Measurements from ENCODE around the gene ERLEC1.
"Not testable (repeated sequence)": the region's sequence is repeated elsewhere in the genome, so short reads cannot be mapped to it uniquely, and the experiment has no call there.

ERLEC1 gene

DNA sequence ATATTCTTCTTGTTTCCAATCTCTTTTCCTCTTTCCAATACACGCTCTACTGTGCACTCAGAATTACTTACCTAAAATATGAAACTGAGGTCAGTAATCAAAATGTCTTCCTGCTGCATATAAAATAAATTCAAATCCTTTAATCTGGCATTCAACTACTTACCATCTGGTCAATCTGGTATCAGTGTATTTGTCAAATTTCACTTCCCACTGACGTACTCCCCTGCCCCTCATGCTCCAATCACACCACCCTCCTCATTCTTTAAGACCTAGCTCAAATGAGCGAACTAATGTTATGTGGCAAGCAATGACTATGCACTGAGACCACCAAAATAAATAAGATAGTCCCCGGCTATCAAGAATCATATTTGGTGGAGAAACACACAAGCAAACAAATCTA is 6.8 kb upstream of the ERLEC1 start:
- H3K4me3 ChIP-seq (ENCODE audit: low read depth, low read length), result no peak overlapping the region

DNA sequence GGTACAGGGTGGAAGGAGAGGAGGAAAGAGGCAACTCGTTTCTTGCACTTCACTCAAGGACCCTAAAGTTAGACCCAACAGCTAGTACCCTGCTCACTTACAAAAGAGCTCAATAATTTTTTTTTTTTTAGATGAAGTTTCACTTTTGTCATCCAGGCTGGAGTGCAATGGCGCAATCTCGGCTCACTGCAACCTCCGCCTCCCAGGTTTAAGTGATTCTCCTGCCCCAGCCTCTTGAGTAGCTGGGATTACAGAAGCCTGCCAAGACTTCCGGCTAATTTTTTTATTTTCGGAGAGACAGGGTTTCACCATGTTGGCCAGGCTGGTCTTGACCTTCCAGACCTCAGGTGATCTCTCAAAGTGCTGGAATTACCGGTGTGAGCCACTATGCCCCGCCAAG is 4.2 kb upstream of the ERLEC1 start:
- no peak overlapping the region for H3K4me3 ChIP-seq (ENCODE audit: low read depth, low read length)

DNA sequence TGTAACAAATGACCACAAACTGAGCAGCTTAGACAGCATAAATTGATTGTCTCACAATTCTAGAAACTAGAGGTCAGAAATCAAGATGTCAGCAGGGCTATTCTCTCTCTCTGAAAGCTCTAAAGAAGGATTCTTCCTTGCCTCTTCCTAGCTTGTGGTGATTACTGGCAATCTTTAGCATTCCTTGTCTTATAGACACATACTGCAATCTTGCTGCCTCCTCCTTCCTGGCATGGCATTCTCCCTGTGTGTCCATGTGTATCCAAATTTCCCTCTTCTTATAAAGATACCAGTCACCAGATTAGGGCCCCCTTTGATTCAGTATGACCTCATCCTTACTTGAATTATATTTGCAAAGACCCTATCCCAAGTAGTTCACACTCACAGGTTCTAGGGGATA is 2.4 kb upstream of the ERLEC1 start:
- no peak overlapping the region for H3K4me3 ChIP-seq (ENCODE audit: low read depth, low read length)

DNA sequence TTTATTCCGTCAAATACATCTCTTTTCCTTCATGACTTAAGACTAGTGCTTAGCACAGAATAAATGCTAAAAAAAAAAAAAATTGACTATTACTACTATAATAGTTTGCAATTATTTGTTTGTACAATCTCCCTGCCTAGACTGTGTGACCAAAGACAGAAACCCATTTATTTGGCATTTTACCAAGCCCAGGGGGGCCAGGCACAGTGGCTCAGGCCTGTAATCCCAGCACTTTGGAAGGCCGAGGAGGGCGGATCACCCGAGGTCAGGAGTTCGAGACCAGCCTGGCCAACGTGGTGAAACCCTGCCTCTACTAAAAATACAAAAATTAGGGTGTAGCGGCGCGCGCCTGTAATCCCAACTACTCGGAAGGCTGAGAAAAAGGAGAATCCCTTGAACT is 1.5 kb upstream of the ERLEC1 start:
- peak overlapping the region; percentile 99 for H3K4me3 ChIP-seq (ENCODE audit: low read depth, low read length)

DNA sequence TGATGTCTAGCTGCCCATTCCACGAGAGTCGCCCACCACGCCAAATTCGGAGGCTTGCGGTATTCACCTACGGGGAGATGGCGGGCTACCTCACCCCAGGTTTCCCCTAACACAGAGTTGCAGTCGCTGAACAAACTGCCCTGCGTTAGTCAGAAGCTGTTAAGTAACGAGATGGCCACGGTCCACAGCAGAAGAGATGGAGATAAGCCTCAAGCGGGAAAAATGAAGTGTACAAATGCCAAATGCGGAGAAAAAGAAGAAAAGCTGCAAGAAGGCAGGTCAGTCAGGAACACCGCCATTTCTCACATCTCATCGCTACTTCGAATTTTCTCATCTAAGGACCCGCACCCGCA is 516 bp upstream of the ERLEC1 start:
- H3K4me3 ChIP-seq (ENCODE audit: low read depth, low read length), result peak overlapping the region; percentile 99

DNA sequence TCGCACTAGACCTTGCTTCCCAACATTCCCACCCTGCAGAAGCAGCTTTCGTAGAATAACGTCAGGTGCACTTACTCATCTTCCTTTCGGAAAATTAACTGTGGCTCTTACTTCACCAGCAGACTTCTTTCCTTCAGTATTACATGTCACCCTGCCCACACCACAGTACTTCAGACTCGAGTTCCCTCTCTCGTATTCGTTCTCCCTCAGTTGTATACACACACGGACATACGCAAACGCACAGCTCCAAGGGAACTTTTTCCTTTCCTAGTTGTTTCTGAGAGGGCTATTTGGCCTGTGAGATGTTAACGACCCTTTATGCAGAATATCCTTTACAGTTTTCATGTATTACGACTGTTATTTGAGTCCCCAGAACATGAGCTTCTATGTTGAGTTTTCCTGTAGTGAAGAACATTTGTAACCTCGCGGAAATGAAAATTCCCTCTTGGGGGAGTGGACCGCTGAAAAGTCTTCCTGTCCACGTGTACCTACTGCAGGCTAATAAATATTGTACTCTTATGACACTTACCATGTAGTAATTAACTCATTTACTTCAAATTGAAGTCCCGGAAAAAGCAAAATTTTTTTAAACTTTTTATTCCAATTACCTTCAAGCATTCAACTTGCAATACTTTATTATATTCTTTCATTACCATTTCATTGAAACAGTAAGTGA is 908 bp downstream of the ERLEC1 start:
- peak overlapping the region; percentile 99 for H3K4me3 ChIP-seq (ENCODE audit: low read depth, low read length)

DNA sequence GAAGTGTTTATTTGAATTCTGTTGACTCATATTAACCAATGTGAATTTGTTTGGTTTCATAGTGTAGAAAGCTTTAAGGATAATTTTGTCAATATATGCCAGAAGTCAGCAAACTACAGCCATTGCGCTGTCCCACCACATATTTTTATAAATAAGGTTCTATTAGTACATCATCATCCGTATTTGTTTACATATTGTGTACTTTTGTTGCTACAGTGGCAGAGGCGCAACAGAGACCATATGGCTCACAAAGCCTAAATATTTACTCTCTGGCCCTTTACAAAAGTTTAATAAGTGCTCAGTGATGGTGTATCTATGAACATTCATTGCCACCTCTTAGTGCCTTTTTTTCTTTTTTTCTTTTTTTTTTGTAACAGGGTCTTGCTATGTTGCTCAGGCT is 6.4 kb downstream of the ERLEC1 start:
- H3K4me3 ChIP-seq (ENCODE audit: low read depth, low read length), result no peak overlapping the region

DNA sequence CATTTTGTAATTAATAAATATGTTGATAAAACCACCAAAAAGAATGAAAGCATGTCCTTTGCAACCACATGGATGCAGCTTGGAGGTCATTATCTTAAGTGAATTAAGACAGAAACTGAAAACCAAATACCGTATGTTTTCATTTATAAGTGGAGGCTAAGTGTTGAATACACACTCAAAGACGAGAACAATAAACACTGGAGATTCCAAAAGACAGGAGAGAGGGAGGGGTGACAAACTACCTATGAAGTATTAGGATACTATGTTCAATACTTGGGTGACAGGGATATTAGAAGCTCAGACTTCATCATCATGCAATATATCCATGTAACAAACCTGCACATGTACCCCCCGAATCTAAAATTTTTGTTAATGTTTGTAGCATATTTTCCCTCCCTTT is 7.0 kb downstream of the ERLEC1 start:
- H3K4me3 ChIP-seq (ENCODE audit: low read depth, low read length), result no peak overlapping the region

DNA sequence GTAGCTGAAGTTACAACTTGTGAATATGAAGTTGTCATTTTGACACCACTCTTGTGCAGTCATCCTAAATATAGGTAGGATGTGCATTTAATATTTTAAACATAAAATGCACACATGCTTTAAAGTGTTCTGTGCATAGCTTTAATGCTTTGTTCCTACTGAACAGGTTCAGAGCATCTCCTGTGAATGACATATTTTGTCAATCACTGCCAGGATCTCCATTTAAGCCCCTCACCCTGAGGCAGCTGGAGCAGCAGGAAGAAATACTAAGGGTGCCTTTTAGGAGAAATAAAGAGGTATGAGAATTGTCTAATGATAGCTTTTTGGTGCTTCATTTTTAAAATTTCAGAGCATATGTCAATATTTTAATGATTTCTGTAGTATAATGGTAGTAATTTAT is 14.7 kb downstream of the ERLEC1 start:
- no peak overlapping the region for H3K4me3 ChIP-seq (ENCODE audit: low read depth, low read length)

DNA sequence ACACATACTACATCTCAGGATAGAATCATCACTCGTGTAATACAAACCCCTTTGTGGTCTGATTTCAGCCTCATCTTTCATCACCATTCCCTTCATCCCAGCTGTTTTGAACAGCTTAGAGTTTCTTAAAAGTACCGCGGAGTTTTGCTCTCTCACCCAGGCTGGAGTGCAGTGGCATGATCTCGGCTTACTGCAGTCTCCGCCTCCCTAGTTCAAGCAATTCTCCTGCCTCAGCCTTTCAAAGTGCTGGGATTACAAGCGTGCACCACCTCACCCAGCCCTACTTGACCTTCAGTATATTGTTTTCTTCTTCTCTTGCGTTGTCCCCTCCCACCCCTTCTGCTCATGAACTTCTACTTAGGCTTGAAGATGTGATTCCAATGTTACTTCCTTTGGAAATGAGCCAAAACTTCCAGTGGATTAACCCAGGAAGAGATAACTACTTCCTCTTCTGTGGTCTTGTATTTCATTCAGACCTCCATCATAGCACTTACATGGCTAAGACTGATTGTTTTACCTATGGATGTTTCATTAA is 15.8 kb downstream of the ERLEC1 start:
- no peak overlapping the region for H3K4me3 ChIP-seq (ENCODE audit: low read depth, low read length)

DNA sequence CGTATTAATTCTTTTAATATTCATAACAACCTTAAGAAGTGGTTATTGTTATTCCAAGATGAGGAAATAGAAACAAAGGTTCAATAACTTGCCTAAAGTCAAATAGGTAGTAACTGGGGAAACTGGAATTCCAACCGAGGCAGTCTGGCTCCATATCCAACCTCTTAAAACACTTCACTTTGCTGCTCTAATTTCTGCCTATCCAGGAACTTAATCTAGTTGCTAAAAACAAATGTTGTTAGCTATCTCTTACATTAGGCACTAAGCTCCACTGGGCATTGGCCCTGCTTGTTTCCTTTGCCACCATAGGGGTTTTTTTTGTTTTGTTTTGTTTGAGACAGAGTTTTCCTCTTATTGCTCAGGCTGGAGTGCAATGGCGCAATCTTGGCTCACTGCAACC is 24.8 kb downstream of the ERLEC1 start:
- H3K4me3 ChIP-seq (ENCODE audit: low read depth, low read length), result no peak overlapping the region

DNA sequence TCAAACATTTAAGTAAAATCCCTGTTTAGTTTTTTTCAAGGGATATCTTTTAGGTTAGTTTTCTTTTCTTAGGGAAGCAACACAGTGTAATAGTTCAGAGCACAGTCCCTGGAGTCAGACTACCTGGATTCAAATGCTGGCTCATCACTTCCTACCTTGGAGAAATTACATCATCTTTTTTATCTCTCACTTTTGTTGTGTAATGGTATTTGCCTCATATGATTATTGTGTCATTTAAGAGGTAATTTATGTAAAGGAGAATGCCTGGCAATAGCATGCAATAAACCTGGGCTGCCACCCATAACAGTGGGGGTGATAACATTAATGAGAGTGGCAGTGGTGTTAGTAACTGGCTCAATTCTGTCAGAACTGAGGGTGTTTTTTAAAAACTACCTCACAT is 26.3 kb downstream of the ERLEC1 start:
- no peak overlapping the region for H3K4me3 ChIP-seq (ENCODE audit: low read depth, low read length)

DNA sequence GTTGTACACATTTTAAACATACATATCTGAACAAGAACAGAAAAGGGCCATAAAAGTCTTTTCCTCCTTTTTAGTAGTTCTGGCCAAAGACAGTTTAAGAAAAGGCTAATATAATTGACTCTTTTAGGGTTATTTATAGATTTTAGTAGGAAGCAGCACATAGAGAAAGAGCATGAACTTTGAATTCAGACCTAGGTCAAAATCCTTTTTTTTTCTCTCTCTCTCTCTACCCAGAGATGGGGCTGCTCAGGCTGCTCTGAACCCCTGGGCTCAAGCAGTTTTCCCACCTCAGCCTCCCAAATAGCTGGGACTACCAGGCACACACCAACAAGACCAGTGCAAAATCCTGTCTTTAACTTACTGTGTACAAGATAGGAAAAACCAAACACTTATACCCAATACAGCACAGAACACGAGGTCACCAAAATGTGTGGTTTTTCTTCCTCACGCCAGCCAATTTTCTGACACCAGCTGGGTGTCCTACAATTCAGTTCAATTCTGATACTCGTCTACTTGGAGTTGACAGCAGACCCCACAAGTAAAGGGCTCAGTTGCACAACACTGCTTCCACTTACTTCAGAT is 32.1 kb downstream of the ERLEC1 start:
- H3K4me3 ChIP-seq (ENCODE audit: low read depth, low read length), result no peak overlapping the region

DNA sequence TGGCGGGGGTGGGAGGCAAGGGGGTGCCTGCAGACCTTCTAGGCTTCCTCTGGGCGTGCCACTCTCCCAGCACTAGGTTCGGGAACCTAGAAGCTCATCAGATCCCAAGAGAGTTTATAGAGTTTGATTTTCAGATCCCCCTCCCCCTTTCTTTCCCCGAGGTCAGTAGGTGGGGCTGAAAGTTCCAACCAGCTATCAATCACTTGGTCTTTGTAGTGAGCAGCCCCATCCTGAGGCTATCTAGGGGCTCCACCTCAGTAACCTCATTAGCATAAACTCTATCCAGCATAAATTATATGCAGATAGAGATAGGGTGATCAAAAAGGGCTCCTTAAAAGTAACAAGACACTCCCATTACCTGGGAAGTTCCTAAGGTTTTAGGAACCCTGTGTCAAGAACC is 32.8 kb downstream of the ERLEC1 start:
- H3K4me3 ChIP-seq (ENCODE audit: low read depth, low read length), result no peak overlapping the region

DNA sequence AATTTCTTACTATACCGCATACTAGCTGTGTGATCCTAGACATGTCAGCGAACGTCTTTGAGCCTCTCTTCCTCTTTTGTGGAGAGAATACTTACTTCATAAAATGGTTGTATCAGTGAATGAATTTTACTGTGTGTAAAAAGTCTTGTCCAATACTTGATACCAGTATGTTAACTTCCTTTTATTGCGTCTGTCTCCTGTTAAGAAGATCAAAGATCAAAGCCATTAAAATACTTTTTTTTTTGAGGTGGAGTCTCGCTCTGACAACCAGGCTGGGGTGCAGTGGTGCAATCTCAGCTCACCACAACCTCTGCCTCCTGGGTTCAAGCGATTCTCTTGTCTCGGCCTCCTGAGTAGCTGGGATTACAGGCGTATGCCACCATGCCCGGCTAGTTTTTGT is 33.2 kb downstream of the ERLEC1 start:
- no peak overlapping the region for H3K4me3 ChIP-seq (ENCODE audit: low read depth, low read length)

DNA sequence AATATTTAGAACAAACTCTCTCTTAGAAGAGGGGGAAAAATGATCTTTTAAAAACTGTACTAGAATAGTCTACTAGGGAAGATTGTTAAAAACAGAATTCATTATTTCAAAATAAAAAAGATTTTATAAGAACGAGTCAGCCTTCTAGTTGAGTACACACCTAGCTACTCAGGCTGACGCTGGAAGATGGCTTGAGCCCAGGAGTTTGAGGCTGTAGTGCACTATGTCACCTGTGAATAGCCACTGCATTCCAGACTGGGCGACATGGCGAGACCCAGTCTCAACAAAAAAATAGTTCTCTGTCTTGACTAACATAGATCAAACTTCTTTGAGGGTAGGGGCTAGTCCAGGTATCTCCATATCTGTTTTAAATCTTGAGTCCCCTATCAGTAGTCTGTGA is 33.9 kb downstream of the ERLEC1 start:
- H3K4me3 ChIP-seq (ENCODE audit: low read depth, low read length), result no peak overlapping the region

DNA sequence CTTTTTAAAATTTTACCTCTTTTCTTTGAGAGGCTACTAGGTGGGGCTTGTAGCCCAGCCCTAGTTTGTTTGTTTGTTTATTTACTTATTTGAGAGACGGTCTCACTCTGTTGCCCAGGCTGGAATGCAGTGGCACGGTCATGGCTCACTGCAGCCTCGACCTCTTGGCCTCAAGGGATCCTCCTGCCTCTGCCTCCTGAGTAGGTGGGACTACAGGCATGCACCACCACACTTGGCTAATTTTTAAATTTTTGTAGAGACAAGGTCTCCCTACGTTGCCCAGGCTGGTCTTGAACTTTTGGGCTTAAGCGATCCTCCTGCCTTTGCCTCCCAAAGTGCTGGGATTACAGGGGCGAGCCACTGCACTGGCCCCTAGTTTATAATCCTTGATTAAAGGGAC is 35.0 kb downstream of the ERLEC1 start:
- H3K4me3 ChIP-seq (ENCODE audit: low read depth, low read length), result no peak overlapping the region

DNA sequence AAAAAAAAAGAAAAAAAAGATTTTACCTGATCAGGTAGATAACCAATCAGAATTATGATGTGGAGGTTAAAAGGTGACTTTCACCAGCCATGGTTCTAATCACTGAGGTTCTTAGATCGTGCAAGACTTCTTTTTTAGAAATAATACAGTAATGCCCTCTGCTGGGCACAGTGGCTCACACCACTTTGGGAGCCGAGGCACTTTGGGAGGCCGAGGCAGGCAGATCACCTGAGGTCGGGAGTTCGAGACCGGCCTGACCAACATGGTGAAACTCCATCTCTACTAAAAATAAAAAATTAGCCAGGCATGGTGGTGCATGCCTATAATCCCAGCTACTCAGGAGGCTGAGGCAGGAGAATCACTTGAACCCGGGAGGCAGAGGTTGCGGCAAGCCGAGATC is 36.8 kb downstream of the ERLEC1 start:
- H3K4me3 ChIP-seq (ENCODE audit: low read depth, low read length), result not testable (repeated sequence)

DNA sequence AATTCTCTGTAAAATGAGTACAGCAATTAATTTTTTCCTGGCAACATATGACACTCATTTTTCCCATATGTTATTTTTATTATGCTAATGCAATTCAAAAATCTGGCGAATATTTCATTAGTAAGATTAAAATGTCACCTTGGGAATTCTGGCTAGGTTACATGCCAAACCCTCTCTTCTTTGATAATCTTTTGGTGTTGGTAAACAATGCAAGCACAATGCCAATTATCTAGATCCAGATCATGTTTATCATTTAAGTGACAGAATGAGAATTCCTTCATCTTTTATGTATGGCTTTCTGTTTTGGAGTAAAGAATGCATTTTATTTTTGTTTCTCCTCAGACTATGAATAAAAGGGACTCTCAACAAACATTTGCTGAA is 39.2 kb downstream of the ERLEC1 start:
- H3K4me3 ChIP-seq (ENCODE audit: low read depth, low read length), result no peak overlapping the region

DNA sequence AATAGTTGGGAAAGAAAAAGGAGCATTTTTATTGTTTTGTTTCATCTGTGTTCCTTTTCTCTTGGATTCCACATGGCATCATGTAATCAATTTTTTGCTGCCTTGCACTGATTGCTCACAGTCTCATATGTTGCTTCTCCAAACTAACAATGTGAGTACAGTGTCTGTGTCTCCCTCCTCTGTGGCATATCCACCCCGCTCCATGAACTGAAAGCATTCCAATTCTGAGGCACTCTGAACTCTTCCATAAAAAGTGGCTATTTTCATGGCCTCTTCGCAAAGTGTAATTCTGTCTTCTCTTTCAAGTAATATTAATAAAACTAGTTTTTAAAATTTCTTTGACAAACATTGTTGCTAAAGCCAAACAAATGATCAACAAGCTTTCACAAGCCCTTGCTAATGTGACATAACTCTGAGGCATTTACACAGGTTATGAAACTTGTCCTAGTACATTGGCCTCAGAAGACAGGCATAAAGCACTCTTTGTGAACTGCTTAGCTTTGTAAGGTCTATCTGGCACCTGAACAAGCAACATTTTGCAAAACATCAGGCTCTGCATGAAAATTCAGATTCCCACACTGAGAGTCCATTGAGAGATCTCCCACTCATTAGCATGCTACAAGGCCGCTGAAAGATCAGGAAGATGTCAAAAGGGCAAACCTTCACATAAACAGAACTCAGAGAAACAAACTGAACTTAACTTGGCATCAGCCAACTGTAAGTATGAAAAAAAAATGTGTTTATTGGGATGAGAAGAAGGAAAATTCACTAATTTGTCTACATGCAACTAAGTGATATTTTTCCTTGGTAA is 39.9 kb downstream of the ERLEC1 start:
- H3K4me3 ChIP-seq (ENCODE audit: low read depth, low read length), result no peak overlapping the region

DNA sequence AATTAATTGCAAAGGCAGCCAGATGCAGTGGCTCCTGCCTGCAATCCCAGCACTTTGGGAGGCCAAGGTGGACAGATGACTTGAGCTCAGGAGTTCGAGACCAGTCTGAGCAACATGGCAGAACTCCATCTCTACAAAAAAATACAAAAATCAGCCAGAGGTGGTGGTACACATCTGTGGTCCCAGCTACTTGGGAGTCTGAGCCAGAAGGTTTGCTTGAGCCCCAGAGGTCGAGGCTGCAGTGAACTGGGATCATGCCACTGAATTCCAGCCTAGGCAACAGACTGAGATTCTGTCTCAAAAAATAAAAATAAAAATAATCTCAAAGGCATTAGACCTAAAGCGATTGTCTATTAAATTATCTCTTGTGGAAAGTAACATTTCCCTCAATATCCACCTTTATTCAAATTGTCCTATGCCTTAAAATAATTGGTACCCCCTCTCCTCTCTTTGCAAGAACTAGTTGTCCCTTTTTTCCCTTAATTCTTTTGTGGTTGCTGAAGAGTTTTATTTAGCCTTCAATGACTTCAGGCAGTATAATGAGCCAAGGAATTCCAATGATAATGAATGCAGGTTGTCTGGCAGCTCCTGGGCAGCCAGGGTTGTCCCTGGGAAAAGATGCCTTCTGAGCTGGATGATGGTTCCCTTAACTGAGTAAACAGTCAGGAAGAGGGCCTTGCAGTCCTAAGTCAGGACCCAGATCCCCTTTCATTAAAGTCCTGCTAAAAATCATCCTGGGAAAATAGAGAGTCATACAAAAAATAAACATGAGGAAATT is 40.7 kb downstream of the ERLEC1 start:
- H3K4me3 ChIP-seq (ENCODE audit: low read depth, low read length), result no peak overlapping the region

Data from iPS-11a (cell line).